ENCODE results near the gene RXRA.

The RXRA gene

DNA sequence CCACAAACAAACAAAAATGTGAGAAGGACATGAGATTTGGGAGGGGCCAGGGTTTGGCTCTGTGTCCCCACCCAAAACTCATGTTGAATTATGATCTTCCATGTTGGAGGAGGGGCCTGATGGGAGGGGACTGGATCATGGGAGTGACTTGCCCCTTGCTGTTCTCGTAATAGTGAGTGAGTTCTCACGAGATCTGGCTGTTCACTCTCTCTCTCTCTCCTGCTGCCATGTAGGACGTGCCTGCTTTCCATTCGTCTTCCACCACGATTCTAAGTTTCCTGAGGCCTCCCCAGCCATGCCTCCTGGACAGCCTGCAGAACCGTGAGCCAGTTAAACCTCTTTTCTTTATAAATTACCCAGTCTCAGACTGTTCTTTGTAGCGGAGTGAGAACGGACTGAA, 118.7 kb downstream of the RXRA start:
- H3K27ac ChIP-seq (ENCODE audit: low read length), result no peak overlapping the region
- no peak overlapping the region for H2AFZ ChIP-seq (ENCODE audit: low read depth, low read length)
- no peak overlapping the region for H3K4me3 ChIP-seq (ENCODE audit: low read depth in 1 of 2, low read length in 2 of 2)
- H3K4me2 ChIP-seq (ENCODE audit: insufficient read depth, low read length), result no peak overlapping the region
- H3K9me3 ChIP-seq (ENCODE audit: insufficient read depth, low read length, severe bottlenecking), result no peaks in the 10 kb centered on the region
- H3K27me3 ChIP-seq (ENCODE audit: insufficient read depth, low read length, poor library complexity), result no peaks in the 10 kb centered on the region
- no peak for ATAC-seq (ENCODE audit: insufficient read depth, low read depth)
- H3K79me2 ChIP-seq (ENCODE audit: insufficient read depth, low read length), result no peaks in the 10 kb centered on the region
- peaks cover 6% of the 10 kb centered on the region for H3K4me1 ChIP-seq (ENCODE audit: insufficient read depth, low read length)
- TF ChIP-seq CTCF (IDR thresholded peaks at IDR 0.05; ENCODE audit: borderline replicate concordance, extremely low read depth, low read length, poor library complexity, severe bottlenecking), result no peak
- no peak for TF ChIP-seq EZH2 (IDR thresholded peaks at IDR 0.05; ENCODE audit: borderline replicate concordance, low read depth, low read length, severe bottlenecking)
- peaks cover 8% of the 10 kb centered on the region for H4K20me1 ChIP-seq (ENCODE audit: insufficient read depth, low read length)
- DNase-seq, result no peak
- H3K36me3 ChIP-seq (ENCODE audit: insufficient read depth, low read length), result no peaks in the 10 kb centered on the region
- H3K9ac ChIP-seq (ENCODE audit: low read depth, low read length), result no peak overlapping the region

GRCh38 chr9:134449180-134449916, 123.1 kb downstream of the RXRA start:
- ATAC-seq (ENCODE audit: insufficient read depth, low read depth), result peak; percentile 98
- Histone ChIP-seq H3K4me1 (ENCODE audit: insufficient read depth, low read length) (no peaks in the 10 kb centered on the region), H3K4me2 (ENCODE audit: insufficient read depth, low read length) (no peak overlapping the region), H3K9me3 (ENCODE audit: insufficient read depth, low read length, severe bottlenecking) (no peaks in the 10 kb centered on the region), H2AFZ (ENCODE audit: low read depth, low read length) (no peak overlapping the region), H3K36me3 (ENCODE audit: insufficient read depth, low read length) (no peaks in the 10 kb centered on the region), H3K79me2 (ENCODE audit: insufficient read depth, low read length) (no peaks in the 10 kb centered on the region), H3K9ac (ENCODE audit: low read depth, low read length) (no peak overlapping the region), H3K27me3 (ENCODE audit: insufficient read depth, low read length, poor library complexity) (no peaks in the 10 kb centered on the region), H3K4me3 (ENCODE audit: low read depth in 1 of 2, low read length in 2 of 2) (no peak overlapping the region), H3K27ac (ENCODE audit: low read length) (no peak overlapping the region), H4K20me1 (ENCODE audit: insufficient read depth, low read length) (peaks cover 6% of the 10 kb centered on the region)
- peak; percentile 81 for DNase-seq
- TF ChIP-seq EZH2 (IDR thresholded peaks at IDR 0.05; ENCODE audit: borderline replicate concordance, low read depth, low read length, severe bottlenecking), result no peak
- peak; percentile 85 for TF ChIP-seq CTCF (IDR thresholded peaks at IDR 0.05; ENCODE audit: borderline replicate concordance, extremely low read depth, low read length, poor library complexity, severe bottlenecking)

GRCh38 chr9:134451700-134452458, 125.6 kb downstream of the RXRA start:
- Histone ChIP-seq H3K36me3 (ENCODE audit: insufficient read depth, low read length) (no peaks in the 10 kb centered on the region), H3K79me2 (ENCODE audit: insufficient read depth, low read length) (no peaks in the 10 kb centered on the region), H3K27me3 (ENCODE audit: insufficient read depth, low read length, poor library complexity) (no peaks in the 10 kb centered on the region), H3K27ac (ENCODE audit: low read length) (no peak overlapping the region), H4K20me1 (ENCODE audit: insufficient read depth, low read length) (peaks cover 6% of the 10 kb centered on the region), H3K4me2 (ENCODE audit: insufficient read depth, low read length) (no peak overlapping the region), H3K4me3 (ENCODE audit: low read depth in 1 of 2, low read length in 2 of 2) (no peak overlapping the region), H2AFZ (ENCODE audit: low read depth, low read length) (no peak overlapping the region), H3K4me1 (ENCODE audit: insufficient read depth, low read length) (peaks cover 5% of the 10 kb centered on the region), H3K9me3 (ENCODE audit: insufficient read depth, low read length, severe bottlenecking) (no peaks in the 10 kb centered on the region), H3K9ac (ENCODE audit: low read depth, low read length) (no peak overlapping the region)
- no peak for TF ChIP-seq EZH2 (IDR thresholded peaks at IDR 0.05; ENCODE audit: borderline replicate concordance, low read depth, low read length, severe bottlenecking)
- no peak for TF ChIP-seq CTCF (IDR thresholded peaks at IDR 0.05; ENCODE audit: borderline replicate concordance, extremely low read depth, low read length, poor library complexity, severe bottlenecking)
- DNase-seq (no peak), ATAC-seq (ENCODE audit: insufficient read depth, low read depth) (no peak)
